KBM-7 (cell line): Measurements from ENCODE around the gene TXNL1.
"Not testable (repeated sequence)": the region's sequence is repeated elsewhere in the genome, so short reads cannot be mapped to it uniquely, and the experiment has no call there.

ENCODE experiments used
- DNase-seq: peaks from one replicate; pipeline ENCODE4 v3.0.0-alpha.2; 2015
- in situ Hi-C: fragments of 300-500 bp; cut with MboI; formaldehyde crosslinking; loops from 2 replicates; pipeline ENCODE4 v1.14.3; 2020; ENCODE audit warnings: low sequenced_read_pairs, low pct_unique_long_range_greater_than_20kb, mixed read lengths

TXNL1 gene

DNA sequence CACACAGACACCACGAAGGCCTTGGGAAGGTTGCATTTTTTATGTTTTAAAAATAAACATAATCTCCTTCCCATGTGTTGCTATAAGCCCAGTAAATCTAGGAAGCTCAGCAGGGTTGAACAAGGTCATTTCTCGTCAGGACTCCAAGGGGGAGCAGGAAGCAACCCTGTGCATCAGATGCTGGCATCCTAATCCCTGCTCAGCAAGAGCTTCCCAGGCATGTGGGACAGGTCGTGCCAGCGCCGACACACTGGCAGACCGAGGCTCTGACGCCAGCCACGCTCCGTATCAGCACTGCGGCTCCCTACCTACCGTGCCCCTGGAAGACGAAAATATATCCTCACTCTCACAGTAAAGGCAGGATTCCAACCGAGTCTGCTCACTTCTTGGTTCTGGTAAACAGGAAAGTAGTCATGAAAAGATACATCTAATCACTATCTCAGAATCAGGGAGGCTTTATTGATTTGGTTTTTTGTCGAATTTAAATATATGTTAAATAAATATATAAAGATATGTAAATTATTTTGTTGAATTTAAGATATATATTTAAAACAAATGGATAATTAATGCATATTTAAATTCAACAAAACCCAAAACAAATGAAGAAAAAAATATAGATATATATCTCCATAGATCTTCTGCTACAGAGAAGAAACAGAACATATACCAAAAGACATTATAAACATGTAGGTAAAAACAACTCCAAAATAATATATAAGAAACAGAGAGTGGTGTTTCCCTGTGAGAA lies 61.4 kb downstream of the TXNL1 start:
- in situ Hi-C loops: no loop called here
- DNase-seq: no peak

DNA sequence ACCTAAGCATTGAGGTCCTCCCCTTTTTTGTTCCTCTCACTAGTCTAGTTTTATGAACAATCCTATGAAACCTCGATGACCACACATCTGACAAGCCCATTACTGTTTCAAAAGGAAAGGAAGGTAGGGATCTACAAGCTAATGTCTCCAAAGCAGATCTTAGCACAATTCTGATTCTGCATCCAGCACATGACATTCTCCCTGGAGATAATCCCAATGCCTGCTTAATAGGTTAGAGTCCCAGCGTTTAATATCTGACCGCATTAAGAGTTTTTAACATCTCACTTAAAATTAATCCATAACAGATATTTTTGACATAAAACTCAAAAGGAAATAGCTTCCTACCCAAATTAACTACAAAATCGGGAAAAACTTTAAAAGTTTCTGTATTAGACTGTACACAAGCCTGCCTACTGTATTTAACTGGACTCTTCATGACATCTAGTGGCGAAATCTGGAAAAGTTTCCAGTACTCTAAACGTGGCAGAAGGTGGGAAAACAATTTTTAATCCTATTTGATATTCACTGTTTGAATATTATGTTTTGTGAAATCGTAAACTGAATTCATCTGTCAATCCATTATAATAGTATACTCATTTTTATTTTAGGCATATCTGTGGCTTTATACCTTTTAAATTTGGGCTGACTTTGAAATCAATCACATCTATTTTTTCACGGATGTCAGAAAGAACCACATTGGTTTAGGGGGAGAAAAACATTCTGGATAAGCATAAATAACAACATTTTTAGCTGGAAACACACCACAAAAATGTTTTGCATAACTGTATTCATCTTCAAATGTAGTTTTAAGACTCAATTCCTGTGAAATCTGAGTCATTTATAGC lies 62.4 kb downstream of the TXNL1 start:
- in situ Hi-C loops: no loop called here
- peak; percentile 57 for DNase-seq

DNA sequence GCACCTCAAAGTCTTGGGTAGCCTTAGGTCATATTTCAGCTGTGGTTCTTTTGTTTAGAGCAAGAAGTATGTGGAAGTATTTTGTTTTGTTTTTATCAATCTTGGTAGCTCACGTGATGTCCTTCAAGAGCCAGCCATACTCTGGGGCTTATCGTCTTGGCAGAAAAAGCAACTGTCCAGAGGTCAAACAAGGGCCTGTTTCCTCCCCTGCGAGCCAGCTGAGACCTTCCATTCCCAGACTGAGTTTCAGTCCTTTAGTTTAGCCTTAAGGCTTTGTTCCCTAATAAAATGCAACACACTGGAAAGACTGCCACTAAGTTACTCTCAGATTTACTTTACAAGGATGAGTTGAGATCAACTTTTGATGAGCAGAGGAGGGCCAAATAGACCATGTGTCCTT lies 63.5 kb downstream of the TXNL1 start:
- no peak for DNase-seq
- in situ Hi-C loops: loop anchor here (25.0 kb wide), 1 partner anchor 213 kb away; no protein-coding TSS in a partner anchor

DNA sequence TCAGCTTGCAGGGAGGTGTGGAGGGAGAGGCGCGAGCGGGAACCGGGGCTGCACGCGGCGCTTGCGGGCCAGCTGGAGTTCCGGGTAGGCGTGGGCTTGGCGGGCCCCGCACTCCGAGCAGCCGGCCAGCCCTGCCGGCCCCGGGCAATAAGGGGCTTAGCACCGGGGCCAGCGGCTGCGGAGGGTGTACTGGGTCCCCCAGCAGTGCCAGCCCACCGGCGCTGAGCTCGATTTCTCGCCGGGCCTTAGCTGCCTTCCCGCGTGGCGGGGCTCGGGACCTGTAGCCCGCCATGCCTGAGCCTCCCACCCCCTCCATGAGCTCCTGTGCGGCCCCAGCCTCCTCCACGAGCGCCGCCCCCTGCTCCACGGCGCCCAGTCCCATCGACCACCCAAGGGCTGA lies 66.1 kb downstream of the TXNL1 start:
- DNase-seq: not testable (repeated sequence)
- in situ Hi-C loops: loop anchor here (25.0 kb wide), 1 partner anchor 210 kb away; no protein-coding TSS in a partner anchor

DNA sequence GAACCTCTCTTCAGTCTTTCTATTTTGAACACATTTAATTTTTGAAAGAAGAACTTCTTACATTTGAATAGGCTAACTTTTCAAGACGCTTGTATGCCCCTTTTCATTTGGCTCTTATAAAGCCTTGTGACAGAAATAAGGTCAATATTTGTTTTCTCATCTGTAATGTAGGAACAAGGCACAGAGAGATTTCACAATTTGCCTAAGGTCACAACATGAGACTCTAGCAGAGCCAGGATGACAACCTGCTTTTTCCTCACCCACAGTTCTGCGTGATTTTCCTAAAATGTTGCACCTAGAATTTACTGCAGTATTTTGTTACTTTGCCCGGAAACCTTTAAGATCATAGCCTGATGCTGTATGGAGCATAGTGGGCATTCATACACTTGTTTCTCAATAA lies 67.4 kb downstream of the TXNL1 start:
- no peak for DNase-seq
- in situ Hi-C loops: loop anchor here (25.0 kb wide), 1 partner anchor 209 kb away; no protein-coding TSS in a partner anchor

DNA sequence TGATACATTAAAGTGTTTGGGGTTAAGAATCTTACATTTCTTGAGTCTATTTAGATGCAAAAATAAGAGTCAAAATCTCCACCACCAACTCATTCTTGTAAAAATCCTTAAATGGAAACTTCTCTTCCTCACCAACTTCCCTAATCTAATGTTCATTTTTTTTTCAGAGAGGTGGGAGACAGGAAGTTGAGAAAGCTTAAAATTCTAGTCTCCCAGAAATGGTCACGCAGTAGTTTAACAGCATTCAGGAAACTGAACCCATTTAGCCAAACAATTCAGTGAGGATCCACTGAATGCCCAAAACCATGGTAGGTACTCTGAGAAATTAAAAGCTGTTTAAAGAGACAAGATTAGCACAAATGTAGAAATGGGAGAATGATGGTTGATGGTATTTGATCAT lies 69.0 kb downstream of the TXNL1 start:
- peak; percentile 73 for DNase-seq
- in situ Hi-C loops: loop anchor here (25.0 kb wide), 1 partner anchor 207 kb away; no protein-coding TSS in a partner anchor

DNA sequence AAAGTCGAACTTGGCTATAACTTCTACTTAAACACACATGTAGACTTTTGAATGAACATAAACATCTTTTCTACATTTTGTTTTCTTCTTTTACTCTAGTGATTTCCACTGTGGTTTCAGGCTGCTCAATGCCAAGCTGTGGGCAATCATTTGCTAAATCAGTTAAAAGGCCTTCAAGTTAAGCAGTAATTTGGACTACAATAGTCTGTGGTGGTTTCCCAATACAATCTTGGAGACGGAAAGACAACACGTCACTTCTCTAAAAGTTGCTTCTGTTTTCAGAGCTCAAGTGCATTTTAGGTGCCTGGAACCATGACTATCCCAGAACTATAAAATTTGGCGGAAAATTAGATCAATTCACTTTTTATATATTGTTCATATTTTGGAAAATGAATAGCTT lies 69.4 kb downstream of the TXNL1 start:
- DNase-seq: peak; percentile 54
- in situ Hi-C loops: loop anchor here (25.0 kb wide), 1 partner anchor 207 kb away; no protein-coding TSS in a partner anchor

DNA sequence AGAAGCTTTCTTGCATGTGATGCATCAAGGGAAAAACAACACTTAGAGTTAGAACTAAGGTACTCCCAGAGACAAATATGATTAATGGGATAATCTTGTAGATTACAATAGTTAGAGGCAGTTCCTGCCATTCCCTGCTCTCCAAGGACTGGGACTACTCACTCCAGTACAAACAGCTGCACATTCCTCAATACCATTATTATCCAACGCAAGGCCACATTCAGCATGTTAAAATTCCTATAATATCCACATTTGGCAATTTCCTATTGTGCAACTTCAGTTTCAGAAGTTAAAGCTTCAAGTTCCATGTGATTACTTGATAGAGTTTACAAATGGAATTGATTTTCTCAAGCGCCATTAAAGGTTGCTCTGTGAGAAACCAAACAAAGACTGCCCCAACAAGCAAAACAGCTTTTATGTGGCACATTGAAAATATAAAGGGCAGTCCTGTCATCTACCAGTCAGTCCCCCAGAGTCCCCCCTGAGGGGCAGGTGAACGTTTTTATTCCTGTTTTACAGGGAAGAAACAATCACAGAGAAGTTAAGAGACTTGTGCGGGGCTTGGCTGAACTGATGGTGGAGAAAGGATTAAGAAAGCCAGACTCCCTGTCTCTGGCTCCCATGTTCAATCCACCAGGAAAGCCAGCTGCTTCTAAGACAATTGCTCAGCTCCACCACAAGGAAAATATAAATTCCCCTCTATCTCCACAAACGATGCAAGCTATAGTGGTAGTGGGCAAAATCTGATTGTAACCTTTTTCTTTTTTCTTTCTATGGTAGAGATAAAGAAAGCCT lies 72.6 kb downstream of the TXNL1 start:
- in situ Hi-C loops: loop anchor here (25.0 kb wide), 1 partner anchor 203 kb away; no protein-coding TSS in a partner anchor
- no peak for DNase-seq

DNA sequence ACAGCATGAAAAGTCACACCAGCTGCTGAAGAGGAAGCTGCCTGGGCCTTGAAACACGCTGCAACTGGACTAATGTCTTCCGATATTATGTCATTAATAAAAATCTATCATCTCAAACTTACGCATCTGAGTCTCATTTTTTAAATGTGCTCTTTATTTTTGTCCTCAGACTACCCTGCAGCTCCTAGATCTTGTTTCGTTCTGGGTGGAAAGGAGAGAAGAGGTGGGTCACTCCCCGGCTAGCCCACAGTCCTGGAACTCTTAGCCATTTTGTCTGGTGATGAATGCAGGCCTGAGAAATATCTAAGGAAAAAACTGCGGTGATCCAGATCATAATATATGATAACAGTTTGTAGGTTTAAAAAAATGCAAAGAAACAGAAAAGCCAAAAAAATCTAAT lies 73.3 kb downstream of the TXNL1 start:
- in situ Hi-C loops: loop anchor here (25.0 kb wide), 1 partner anchor 203 kb away; no protein-coding TSS in a partner anchor
- DNase-seq: no peak

DNA sequence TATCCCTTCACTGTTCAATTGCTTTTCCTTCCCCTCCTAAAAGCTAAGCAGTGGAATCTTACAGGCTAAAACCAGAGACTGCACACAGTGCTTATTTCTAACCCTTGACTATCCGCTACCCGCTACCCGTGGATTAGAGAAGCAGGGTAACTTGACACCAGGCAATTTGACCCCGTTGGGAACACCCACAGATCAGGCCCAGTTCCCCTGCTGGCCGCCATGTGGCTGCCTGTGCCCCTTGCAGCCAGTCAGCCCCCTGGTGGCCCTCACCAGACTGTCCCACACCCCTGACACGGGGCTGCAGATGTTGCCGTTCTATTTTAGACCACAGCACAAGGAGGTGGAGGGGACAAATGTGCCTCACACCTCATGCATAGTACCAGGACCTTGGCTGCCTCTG lies 74.8 kb downstream of the TXNL1 start:
- in situ Hi-C loops: loop anchor here (25.0 kb wide), 1 partner anchor 201 kb away; no protein-coding TSS in a partner anchor
- DNase-seq: peak; percentile 70

DNA sequence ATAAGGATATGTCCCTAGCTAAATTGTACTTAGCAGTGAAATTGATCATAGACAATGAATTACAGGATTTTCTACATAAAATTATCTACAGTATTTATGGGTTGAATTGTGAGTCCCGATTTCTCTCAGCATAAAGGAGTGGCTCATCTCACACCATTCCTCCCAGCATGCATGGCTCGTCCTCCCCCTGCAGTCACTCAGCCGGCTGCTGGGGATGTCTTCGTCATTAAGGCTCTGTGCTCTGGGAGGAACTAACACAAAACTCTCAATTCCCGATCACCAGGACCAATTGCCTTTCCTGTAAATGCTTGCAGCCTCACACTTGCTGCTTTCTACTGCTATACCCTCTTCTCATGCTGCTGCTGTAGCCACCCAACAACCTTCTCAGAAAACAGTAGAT lies 75.9 kb downstream of the TXNL1 start:
- in situ Hi-C loops: loop anchor here (25.0 kb wide), 1 partner anchor 200 kb away; no protein-coding TSS in a partner anchor
- DNase-seq: no peak

DNA sequence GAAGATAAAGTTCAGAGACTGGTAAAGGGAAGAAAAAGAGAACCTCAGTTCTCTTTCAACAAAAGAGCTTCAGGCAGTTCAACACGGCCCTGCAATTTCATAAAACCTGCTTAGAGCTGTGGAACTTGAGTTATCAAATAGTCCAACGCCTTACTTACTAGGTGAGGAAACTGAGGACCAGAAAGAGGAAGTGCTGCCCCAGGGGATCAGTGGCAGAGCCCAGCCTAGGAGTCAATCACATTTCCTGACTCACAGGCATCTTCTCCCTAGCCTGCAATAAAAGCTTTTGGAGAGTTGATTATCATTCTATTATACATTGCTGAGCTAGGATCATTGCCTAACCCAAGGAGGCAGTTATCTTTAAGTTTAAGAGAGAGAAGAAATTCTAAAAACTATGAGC lies 77.4 kb downstream of the TXNL1 start:
- in situ Hi-C loops: loop anchor here (25.0 kb wide), 1 partner anchor 199 kb away; no protein-coding TSS in a partner anchor
- no peak for DNase-seq

DNA sequence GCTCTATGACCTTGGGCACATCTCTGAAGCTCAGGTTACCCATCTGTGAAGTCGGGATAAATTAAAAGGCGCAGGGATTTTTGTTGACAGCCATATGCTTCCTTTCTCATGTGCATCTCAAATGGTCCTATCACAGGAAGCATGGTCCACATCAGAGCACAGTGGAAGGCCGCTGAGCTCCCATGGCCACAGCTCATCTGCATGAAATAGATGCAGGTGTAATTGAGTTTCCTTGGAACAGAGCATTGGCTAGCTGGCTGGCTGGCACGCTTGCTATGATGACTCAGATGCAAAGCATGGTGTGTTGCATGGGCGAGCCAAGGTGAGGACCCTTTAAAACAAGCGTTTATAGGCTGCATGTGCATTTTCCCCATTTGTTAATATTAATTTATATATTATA lies 79.3 kb downstream of the TXNL1 start:
- in situ Hi-C loops: loop anchor here (25.0 kb wide), 1 partner anchor 197 kb away; no protein-coding TSS in a partner anchor
- no peak for DNase-seq

DNA sequence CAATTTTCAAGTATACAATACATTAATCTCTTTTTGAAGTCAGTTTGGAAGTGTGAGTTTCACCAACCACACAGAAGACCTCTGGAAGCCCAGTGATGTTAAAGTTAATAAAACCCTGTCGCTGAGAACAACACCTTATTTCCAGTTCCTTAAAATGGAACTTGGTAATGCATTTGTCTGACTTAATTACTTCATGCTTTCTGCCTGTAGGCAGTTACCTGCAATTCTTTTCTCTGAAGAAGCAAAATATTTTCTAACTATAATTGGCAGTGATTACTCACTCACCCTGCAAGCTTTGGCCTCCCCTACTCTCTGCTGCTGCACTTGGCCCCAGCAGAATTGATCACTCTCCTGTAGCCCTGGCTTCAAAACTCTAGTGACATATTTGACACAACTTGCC lies 81.5 kb downstream of the TXNL1 start:
- DNase-seq: no peak
- in situ Hi-C loops: loop anchor here (25.0 kb wide), 1 partner anchor 195 kb away; no protein-coding TSS in a partner anchor

DNA sequence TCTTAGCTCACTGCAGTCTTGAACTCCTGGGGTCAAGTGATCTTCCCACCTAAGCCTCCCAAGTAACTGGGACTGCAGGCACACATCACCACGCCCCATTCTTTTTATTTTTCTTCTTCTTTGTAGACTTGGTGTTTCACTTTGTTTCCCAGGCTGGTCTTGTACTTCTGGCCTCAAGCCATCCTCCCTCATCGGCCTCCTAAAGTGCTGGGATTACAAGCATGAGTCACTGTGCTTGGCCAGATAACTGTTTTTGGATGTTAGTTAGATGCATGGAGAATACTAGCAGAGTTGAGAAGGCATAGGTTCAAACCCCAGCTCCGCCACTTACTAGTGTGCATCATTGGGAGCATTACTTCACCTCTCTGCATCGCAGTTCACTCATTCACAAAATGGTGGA lies 88.3 kb downstream of the TXNL1 start:
- in situ Hi-C loops: loop anchor here (25.0 kb wide), 1 partner anchor 188 kb away; no protein-coding TSS in a partner anchor
- no peak for DNase-seq
